T-helper 1 cell (primary cell): ENCODE measurements around the gene RNF41.
"Not testable (repeated sequence)": the region's sequence is repeated elsewhere in the genome, so short reads cannot be mapped to it uniquely, and the experiment has no call there.

ENCODE experiments used
- DNase-seq, 5 donors: peaks; one replicate each; pipeline ENCODE4 v3.0.0-alpha.2; 2012 to 2020

RNF41 gene

DNA sequence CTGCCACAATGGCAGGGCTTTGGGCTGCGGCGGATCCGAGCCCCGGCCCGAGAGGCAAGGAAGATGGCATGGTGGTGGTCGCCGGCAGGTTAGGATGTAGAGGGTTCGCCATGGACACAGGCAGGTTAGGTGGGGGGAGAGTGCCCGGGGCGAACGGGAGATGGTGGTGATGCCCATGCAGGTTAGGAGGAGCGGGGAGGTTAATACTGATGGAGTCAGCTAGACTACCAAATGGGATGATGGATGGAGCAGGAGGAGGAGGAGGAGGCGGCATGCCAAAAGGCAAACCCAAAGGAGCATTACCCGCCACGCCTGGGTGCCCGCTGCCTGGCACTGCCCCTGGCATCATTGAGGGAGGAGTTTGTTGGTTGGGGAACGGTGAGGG, 57.4 kb downstream of the RNF41 start:
- DNase-seq: no peak

DNA sequence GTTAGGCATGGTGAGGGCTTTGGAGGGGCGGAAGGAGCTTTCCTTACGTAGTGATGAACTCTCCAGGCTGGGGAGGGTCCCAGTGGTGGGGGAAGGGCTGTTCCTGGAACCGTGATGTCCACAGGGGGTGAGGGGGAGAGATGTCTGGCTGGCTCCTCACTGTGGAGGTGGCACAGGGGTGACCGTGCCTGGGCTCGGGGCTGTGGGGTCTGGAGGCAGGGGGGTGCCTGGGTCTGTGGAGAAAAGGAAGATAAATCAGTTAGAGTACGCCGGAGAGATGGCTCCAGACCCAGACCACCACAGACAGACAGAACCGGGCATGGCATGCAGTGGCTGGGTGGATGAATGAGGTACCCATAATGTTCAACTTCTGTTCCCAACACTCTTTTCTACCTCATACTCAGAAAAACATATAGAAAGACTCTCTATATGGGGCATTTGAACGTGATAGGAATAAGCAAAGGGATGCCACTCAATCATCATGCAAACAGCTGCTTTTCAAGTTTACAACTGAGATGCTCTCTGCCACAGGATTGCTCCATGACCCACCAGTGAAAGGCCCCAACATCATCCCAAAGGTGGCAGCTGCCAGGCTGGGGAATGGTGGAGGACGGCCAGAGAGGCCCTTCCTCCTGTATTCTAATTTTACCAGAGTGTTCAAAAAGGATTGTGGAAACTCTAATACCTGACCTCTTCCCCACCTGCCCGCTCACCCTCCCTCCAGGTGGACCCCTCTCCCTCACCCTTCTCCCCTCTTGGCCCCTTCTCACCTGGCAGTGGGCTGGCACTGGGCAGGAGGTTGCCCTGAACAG, 58.0 kb downstream of the RNF41 start:
- DNase-seq: no peak

DNA sequence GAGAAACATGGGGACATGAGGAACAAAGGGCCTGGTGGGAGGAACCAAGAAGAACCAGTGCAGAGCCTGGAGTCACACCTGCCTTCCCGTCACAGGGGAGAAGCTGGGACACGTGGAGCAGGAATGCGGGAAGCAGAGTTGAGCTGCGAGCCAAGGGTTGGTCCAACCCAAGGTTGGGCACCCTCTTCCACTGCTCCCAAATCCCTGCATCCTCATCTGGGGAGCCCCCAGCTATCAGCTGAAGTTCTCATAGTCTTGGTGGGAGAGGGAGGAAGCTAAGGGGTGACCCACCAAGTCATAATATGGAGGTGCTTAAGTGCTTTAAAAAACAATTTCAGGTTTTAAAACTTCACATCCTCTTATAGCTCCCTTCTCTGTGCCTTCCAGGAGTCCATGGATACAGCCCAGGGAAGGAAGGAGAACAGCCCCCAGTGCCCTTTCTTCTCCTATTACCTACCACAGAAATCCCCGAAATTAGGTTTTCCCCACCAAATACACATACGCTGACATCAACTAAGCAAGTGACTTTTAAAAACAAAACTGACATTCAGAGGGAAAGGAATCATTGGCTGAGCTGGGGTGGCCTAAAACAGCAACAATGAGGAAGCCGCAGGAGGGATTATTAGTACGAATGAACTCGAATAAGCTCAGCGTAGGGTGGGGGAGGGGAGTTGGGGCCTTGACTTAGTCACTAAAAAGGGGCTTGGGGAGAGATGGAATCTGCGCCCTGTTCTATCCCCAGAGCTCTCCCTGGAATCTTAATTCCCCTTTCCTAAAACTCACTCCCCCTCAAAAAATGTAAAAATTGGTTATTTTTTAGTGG, 59.0 kb downstream of the RNF41 start:
- no peak for DNase-seq

DNA sequence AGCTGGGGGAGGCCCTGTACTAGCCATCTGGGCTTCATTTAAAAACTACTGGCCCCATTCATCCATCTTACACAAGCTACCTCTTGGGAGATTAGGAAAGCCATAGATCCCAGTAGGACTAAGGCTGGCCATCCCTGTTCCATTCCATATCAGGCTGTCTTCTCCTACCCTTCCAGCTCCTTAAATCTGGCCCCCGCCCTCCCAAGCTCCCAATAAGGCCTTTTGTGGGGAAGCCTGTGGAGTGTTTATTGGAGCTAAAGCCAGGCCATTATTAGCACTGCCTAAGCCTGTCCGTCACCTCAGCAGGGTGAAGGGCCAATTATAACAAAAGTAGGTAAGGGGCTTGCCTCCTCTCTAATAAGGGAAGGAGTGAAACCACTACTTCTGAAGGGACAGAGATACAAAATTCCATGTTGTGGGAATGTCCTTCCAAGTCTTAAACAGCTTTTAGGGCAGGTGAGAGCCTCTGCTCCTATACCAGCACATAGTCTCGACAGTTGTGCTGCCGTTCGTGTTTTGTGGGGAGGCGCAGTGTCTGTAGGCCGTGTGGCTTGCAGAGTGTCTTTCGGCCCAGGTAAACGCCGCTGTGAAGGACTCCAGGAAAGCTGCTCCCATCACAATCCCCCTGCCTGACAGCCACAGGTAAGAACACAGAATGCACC, 59.9 kb downstream of the RNF41 start:
- DNase-seq: no peak

DNA sequence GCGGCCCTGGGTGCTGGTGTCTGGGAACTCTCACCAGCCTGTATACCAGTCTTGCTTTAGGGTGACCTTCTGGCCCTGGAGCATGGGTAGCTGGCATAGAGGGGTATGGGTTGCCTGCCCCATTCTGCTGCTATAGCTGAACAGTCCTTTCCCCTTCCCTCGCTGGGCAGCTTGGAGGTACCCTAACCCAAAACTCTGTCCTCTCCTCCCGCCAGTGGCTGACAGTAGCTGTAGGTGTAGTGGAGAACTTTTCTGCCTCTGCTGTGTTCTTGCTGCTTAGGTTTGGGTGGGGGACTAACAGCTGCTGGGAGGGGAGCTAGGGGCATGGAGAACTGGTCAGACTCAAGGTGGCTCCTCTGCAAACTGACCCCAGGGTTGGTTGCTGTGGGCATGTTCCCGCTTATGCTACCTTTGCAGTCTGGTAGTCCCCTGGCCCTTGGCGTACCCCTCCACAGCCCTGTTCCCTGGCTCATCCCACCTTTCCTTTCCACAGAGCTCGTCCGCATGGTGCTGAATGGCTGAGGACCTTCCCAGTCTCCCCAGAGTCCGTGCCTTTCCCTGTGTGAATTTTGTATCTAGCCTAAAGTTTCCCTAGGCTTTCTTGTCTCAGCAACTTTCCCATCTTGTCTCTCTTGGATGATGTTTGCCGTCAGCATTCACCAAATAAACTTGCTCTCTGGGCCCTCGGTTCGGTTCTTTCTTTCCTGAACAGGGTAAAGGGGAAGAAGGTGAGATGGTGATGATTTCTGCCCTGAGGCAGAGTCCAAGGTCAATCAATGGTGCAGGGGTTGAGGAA, 60.6 kb downstream of the RNF41 start:
- no peak for DNase-seq

DNA sequence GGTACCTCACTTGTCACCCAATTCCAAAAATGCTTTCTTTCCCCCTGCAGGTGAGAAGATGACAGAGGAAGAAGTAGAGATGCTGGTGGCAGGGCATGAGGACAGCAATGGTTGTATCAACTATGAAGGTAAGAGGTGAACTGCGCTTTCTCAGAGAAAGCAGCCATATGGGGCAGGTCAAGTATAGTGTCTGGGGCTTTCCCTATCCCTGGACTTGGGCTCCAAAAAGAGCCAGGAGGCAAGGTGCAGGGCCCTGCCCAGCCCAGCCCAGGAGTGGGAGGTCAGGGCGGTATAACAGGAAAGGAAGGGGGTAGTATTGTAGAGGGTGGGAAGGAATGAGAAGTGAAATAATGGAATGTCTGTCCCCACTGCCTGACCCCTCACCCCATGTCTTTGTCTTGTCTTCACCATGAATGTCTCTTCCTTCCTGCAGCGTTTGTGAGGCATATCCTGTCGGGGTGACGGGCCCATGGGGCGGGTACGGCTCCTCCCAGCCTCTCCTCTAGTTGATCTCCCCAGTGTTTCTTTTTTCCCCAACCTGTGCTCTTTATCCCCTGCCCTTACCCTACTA, 61.4 kb downstream of the RNF41 start:
- peak; percentile 38 to 71 (median 57) for DNase-seq

DNA sequence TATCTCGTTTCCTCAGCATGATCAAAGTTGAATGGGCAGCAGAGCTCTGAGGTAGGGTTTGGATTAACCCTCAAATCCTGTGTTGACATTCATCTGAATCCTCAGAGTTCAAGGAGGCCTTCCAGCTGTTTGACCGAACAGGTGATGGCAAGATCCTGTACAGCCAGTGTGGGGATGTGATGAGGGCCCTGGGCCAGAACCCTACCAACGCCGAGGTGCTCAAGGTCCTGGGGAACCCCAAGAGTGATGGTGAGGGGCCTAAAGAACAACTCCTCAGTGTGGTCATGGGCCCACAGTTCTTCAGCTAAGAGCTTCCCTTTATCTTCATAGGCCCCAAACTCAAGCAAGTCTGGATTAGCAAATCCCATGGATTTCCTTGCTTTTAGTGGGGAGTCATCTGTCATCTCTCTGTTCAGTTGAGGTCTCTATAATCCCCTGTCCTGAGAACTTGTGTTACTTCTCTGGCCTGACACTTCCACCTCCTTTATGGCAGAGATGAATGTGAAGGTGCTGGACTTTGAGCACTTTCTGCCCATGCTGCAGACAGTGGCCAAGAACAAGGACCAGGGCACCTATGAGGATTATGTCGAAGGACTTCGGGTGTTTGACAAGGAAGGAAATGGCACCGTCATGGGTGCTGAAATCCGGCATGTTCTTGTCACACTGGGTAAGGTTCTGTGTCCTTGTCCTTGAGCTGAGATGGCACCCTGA, 62.1 kb downstream of the RNF41 start:
- no peak for DNase-seq

DNA sequence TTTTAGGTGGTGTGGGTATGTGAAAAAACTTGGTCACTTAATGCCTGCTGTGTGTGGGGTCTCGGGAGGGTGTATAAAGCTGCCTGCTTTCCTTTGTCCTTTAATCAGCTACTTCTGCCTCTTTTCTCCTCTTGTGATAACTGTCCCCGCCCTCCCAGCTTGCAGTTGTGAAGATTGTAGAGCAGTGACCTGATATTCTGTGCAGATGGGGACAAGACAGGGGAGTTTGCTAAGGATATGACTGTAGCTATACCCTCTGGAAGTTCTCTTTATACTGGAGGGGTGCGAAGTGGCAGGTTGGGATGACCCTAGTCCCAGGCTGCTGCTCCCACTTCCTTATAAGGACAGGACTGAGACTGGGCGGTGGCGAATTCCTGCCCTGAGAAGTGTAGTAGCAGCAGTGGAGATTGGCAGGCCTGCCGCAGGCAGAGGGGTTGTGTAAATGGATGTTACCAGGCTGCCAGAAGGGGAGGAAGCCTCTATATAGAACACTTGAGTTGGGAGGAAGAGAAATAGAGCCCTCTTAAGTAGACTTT, 62.7 kb downstream of the RNF41 start:
- DNase-seq: peak in 1 of 5 donors; percentile 42

DNA sequence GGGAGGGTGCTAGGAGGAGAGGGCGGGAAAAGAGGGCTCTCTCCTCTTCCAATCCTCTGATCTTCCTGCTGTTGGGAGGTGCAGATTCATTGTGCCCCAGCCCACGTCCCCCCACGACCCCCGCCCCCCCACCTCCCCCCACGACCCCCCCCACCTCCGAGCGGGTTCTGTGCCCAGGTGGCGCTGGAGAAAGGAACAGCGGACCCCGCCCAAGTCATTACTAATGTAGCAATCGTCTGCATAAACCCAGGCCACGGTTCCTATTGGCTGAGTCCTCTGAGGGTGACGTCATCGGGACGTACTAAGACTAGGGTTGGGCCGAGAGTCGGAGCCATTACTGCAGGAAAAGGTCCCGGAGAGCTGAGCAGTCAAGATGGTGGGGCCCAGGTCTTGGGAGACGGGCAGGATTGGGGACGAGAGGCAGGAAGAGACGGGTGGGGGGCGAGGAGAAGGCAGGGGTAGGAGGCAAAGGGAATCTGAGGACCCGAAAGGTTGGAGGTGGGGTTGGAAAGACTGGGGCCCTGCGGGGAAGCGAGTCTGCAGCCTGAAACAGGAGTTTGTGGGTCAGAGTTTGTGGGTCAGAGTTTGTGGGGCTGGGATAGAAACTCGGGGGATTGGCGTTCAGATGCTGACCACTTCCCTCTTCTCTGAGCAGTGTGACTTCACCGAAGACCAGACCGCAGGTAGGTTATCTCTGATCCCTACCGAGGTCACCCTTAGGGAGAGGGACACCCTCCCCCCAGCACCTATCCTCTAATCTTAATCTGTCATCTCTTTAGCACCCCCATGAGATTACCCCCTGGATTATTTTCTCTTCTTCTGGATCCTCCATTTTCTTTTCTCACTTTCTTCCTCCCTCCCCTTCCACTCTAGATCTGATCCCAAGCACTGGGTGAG, 63.4 kb downstream of the RNF41 start, which contains the start of gene MYL6:
TSS of gene MYL6 (plus strand) at position 331 of the 897 bp plus-strand sequence. CDS start at position 374, 43 bp downstream.
- DNase-seq: peak; percentile 78 to 96 (median 88)

DNA sequence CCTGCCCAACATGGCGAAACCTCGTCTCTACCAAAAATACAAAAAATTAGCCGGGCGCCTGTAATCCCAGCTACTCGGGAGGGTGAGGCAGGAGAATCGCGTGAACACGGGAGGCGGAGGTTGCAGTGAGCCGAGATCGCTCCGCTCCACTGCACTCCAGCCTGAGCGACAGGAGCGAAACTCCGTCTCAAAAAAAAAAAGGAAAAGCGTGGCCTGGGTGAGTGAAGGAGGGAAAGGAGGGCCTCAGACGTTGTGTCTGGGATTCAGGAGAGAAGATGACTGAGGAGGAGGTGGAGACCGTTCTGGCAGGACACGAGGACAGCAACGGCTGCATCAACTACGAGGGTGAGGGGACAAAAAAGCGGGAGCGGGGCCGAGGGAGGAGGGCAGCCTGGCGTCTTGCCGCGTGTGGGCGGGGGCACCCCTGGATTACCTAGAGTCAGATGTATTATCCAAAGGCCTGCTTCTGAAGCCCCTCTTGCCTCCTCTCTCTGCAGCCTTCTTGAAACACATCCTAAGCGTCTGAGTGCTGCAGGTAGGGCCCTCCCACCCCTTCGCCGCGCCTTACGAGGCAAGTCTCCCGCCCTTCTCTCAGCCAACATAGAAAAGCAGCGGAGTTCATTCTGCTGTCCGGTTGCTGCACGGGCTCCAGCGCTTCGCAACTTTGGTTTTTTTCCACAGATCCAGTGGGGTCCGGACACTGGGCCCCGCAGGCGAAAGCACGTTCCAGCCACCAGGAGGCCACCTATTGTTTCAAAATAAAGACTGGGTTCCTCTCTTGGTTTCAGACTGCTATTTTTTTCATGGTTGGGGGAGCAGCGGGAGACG, 64.3 kb downstream of the RNF41 start:
- peak; percentile 19 to 72 (median 42) for DNase-seq

DNA sequence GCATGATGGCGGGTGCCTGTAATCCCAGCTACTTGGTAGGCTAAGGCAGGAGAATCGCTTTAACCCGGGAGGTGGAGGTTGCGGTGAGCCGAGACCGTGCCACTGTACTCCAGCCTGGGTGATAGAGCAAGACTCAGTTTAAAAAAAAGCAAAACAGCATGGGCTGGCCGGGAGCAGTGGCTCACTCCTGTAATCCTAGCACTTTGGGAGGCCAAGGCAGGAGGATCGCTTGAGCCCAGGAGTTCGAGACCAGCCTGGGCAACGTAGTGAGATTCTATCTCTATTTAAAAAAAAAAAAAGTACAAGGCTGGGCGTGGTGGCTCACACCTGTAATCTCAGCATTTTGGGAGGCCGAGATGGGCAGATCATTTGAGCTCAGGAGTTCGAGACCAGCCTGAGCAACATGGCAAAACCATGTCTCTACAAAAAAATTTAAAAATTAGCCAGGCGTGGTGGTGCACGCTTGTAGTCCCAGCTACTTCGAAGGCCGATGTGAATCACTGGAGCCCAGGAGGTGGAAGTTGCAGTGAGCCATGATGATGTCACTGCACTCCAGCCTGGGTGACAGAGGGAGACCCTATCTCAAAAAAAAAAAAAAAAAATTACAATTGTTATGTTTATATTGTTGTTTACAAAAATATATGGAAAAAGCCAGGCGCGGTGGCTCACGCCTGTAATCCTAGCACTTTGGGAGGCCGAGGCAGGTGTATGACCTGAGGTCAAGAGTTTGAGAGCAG, 65.1 kb downstream of the RNF41 start:
- DNase-seq: not testable (repeated sequence)

DNA sequence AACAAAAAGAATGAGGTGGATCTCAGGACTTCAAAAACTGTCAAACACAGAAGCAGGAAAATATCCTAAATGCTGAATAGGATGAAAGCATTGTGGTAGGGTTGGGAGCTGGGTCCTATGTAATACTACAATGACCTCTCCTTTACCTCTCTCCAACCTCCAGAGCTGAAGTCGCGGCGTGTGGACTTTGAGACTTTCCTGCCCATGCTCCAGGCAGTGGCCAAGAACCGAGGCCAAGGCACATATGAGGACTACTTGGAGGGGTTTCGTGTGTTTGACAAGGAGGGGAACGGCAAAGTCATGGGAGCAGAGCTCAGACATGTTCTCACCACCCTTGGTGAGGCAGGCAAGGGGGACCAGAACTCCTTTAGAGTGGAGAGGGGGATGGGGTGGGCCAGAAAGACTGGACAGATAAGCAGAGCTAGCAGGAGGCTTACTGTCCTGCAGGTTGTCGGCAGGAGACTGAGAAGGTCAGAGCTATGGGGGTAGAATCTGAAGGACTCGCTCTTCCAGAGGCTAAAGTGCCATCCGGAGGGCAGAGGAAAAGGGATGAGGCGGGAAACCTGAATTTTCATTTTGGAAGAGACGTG, 66.4 kb downstream of the RNF41 start:
- no peak for DNase-seq

DNA sequence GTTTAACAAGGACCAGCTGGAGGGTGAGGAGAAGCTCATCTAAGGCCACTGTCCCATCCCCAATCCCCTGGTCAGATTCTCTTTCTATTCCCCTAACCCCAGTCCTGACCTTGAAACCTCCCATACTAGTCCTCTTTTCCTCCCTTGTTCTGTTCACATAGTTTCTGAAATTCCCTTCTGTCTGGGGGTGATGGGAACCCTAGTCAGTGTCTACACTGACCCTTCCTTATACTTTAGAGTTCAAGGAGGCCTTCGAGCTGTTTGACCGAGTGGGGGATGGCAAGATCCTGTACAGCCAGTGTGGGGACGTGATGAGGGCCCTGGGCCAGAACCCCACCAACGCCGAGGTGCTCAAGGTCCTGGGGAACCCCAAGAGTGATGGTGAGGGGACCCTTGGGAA, 66.9 kb downstream of the RNF41 start:
- no peak for DNase-seq

DNA sequence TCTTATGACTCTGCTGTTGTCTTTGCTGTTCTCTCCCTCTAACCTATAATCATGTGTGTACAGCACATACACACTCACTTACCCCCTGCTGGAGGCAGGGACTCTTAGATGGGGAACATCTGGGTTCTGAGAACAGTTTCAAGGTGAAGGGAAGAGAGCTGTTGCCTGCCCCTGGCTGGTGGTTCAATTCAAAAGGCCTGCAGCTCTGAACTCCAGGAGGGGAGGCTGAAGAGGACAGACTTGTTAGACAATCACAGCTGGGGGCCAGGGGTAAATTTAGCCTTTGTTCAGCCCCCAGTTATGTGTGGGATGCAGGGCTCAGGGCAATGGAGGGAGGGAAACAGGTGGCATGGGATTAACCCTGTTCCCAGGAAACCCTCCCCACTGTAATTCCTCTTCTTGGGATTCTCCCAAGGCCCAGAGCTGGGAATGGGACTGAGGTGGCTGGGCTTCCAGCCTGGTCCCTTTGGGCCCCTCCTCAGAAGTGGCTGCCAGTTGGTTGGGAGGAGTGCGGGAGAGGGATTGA, 67.4 kb downstream of the RNF41 start:
- no peak for DNase-seq

DNA sequence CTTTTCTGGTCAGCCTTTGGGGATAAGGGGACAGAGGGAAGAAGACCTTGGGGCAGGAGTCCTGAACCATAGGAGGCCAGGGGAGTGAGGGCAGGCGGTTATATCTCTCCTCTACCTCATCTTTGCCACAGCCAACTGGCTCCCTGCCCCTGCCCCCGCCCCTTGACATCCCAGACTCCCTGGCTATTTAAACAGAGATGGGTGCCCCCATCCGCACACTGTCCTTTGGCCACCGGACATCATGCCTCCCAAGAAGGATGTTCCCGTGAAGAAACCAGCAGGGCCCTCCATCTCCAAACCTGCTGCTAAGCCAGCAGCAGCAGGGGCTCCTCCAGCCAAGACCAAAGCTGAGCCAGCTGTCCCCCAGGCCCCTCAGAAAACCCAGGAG, 68.0 kb downstream of the RNF41 start:
- no peak for DNase-seq

DNA sequence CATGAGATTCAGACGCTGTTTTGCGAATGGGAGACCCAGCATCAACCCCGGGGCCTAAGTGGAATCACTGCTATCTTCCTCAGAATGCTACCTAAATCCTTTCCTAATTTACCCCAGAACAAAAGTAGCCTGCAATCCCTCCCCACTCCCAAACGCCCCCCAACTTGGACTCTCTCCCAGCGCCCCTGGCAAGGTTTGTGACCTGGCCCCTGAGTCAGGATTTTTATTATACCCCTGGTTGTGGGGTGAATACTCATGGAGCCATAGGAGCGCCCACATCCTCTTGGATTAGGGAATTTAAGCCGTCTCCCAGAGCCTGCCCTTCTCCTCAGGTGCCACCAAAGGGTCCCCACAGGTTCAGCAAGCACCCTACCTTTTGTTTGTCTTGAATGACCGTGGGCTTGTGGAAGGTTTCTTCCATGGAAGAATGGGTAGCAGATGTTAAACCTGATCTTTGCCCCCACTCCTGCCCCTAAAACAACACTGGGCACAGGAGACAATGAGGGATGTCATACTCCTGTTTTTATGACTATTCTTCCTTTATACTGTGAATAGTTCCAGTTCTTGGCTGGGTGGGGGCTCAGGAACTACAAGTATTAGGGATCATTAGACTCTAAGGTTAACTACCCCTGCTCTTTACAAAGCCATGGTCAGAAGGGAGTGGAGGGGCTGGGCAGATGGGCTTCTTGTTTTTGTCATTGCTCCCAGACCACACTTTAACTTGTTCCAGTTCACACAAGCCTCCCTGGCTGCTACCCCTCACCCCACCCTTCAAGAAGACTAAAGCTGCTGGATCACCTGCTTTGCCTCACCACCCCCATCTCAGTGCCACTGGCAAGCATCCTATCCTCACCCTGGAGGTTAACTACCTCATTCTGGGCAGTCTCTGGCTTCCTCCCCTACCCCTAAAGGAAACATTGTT, 68.7 kb downstream of the RNF41 start:
- DNase-seq: no peak
